ENCODE results near the gene UBA6.
"Not testable (repeated sequence)": the region's sequence is repeated elsewhere in the genome, so short reads cannot be mapped to it uniquely, and the experiment has no call there.

UBA6 gene

DNA sequence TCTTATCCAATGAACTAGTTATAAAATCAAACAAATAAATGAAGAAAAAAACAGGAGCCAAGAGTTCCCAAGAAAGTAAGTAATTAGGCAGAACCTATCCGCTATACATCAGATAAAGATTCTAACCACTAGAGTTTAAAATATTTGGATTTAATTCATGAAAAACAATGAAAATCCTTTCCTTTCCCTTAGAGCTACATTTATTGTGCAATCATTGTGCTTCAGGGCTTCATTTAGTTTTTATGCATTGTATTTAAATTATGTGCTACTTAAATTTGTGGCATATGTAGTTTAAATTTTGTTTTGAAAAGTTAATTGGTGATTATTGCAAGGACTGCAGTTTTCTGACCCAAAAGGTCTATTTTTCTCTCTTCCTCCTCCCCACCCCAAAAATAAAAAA is 35.3 kb upstream of the UBA6 start:
- TF ChIP-seq, protein P1, sequence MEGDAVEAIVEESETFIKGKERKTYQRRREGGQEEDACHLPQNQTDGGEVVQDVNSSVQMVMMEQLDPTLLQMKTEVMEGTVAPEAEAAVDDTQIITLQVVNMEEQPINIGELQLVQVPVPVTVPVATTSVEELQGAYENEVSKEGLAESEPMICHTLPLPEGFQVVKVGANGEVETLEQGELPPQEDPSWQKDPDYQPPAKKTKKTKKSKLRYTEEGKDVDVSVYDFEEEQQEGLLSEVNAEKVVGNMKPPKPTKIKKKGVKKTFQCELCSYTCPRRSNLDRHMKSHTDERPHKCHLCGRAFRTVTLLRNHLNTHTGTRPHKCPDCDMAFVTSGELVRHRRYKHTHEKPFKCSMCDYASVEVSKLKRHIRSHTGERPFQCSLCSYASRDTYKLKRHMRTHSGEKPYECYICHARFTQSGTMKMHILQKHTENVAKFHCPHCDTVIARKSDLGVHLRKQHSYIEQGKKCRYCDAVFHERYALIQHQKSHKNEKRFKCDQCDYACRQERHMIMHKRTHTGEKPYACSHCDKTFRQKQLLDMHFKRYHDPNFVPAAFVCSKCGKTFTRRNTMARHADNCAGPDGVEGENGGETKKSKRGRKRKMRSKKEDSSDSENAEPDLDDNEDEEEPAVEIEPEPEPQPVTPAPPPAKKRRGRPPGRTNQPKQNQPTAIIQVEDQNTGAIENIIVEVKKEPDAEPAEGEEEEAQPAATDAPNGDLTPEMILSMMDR (IDR thresholded peaks at IDR 0.05; ENCODE audit: low read depth, low read length, missing control alignments): no peak
- DNase-seq (ENCODE audit: low read depth): no peak
- H3K4me3 ChIP-seq (ENCODE audit: low read depth, low read length): no peak overlapping the region

DNA sequence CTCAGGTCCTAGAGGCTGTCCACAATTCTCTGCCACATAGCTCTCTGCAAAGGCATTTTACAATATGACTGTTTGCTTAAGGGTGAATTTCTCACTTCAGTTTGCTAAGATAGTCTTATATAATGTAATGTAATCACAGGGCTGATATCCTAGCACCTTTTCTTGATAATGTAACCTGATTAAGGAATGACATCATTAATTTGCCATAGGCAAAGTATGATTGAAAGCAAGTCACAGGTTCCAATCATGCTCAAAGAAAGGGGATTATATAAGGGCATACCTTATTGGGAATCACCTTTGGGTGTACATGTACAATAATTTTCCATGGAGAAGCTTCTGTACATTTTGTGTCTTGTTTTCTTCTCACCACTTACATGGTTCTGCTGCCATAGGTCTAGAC is 34.4 kb upstream of the UBA6 start:
- TF ChIP-seq, protein P1 (IDR thresholded peaks at IDR 0.05; ENCODE audit: low read depth, low read length, missing control alignments): no peak
- DNase-seq (ENCODE audit: low read depth): no peak
- H3K4me3 ChIP-seq (ENCODE audit: low read depth, low read length): no peak overlapping the region

DNA sequence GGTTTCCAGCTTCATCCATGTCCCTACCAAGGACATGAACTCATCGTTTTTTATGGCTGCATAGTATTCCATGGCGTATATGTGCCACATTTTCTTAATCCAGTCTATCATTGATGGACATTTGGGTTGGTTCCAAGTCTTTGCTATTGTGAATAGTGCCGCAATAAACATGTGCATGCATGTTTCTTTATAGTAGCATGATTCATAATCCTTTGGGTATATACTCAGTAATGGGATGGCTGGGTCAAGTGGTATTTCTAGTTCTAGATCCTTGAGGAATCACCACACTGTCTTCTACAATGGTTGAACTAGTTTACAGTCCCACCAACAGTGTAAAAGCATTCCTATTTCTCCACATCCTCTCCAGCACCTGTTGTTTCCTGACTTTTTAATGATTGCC is 29.6 kb upstream of the UBA6 start:
- not testable (repeated sequence) for DNase-seq (ENCODE audit: low read depth); H3K4me3 ChIP-seq (ENCODE audit: low read depth, low read length)

DNA sequence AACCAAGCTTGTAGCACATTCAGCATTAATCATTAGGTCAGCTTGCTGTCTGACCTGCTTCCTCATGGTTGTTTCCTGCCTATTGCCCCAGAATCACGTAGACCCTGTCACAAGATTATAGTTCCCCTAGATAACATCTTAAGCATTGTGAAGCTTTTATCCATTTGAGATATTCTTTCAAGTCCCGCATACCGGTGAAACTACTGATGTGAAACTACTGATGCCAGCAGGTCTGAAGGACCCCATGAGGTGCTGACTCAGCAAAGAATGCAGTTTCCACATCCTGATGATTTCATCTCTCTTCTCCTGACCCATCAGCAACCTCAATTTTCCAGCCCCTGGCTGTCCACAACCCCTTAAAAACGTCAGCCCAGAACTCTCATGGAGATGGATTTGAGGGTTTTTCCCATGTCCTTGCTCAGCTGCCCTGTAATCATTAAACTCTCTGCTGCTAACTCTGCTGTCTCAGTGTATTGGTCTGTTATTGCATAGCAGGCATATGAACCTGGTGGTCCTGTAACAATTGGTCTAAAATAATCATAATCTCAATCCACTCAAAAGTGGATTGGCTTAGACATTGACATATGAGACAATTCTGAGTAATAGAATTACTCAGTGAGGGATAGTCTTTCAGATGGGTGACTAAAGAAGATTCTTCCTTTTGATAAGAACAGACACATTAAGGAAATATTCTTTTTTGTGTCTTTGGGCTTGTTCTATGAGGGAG is 26.3 kb upstream of the UBA6 start:
- TF ChIP-seq, protein P1 (IDR thresholded peaks at IDR 0.05; ENCODE audit: low read depth, low read length, missing control alignments): no peak
- H3K4me3 ChIP-seq (ENCODE audit: low read depth, low read length): no peak overlapping the region
- no peak for DNase-seq (ENCODE audit: low read depth)

DNA sequence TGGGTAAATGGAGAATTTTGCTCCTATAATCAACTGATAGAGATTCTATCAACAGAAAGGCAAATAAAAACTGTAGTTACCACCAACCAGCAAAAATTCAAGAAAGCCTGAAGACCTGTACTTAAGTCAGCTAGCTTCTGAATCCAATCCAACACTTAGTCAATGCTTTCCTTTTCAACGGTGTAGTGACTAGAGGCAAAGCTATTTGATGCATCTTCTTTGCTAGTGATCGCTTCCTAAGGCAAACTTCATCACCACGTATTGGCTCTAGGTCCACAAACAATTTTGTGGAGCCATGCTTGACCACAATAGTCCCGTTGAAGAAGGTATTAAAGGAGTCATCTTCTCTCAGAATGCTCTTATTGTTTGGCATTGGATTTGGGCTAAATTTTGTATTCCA is 25.0 kb upstream of the UBA6 start:
- H3K4me3 ChIP-seq (ENCODE audit: low read depth, low read length): no peak overlapping the region
- TF ChIP-seq, protein P1 (IDR thresholded peaks at IDR 0.05; ENCODE audit: low read depth, low read length, missing control alignments): no peak
- DNase-seq (ENCODE audit: low read depth): no peak

DNA sequence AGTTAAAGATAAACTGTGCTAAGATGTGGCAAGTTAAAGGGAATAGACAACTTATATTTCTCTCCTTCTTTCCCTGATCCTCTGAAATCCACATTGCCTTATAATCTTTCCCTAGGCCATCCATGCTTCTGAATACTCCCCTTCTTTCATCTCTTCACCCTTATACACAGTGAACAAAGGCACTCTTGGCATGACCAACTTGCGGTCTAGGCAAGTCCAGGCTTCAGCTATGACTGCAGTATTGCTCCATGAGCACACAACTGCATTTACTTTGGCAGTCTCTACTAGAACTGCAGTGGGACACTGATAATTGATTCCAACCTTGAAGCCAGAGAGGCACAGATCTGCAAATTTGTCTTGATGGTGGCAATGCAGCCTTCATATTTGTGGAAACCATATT is 24.2 kb upstream of the UBA6 start:
- TF ChIP-seq, protein P1 (IDR thresholded peaks at IDR 0.05; ENCODE audit: low read depth, low read length, missing control alignments): no peak
- no peak for DNase-seq (ENCODE audit: low read depth)

DNA sequence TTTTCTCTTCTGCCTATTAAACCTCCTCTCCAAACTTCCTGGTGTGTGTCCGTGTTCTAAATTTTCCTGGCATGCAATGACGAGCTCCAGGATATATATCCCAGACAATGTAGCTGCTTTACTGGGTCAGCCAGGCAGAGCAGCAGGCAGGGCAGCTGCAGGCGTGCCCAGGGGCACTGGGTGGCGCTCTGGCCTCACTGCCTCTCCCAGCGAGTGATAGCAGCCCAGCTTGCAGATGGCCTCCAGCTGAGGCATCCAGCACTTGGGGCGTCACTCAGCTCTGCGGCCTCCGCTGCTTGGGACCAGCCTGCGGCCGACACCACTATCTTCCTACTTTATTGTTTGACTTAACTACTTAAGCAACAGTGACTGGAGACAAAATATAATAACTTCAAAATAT is 23.0 kb upstream of the UBA6 start:
- DNase-seq (ENCODE audit: low read depth): no peak
- no peak overlapping the region for H3K4me3 ChIP-seq (ENCODE audit: low read depth, low read length)
- TF ChIP-seq, protein P1 (IDR thresholded peaks at IDR 0.05; ENCODE audit: low read depth, low read length, missing control alignments): no peak

More for the DNA sequence above, 24.2 kb upstream of the UBA6 start:
- no peak overlapping the region for H3K4me3 ChIP-seq (ENCODE audit: low read depth, low read length)

Measured in GM12864 (cell line).